Tibial artery (tissue), 4 donors: ENCODE measurements around the gene RGS8.
"Not testable (repeated sequence)": the region's sequence is repeated elsewhere in the genome, so short reads cannot be mapped to it uniquely, and the experiment has no call there.

ENCODE experiments used
- DNase-seq, 2 donors: peaks; one replicate each; pipeline ENCODE4 v3.0.0-alpha.2; 2019
- H3K27ac ChIP-seq, 2 donors: fragments of 200-600 bp; sonication (generic) in 1 of 2; 1 replicate in 1 of 2; 2 replicates in 1 of 2; pipeline ENCODE4 v1.5.1; 2018 to 2019; ENCODE audit warnings: mild to moderate bottlenecking in 1 of 2
- H3K27me3 ChIP-seq, 2 donors: fragments of 200-600 bp; sonication (generic) in 1 of 2; one replicate each; pipeline versions ENCODE4 v1.5.1 to v1.6.0; 2016 to 2019
- H3K36me3 ChIP-seq, 3 donors: fragments of 200-600 bp; sonication (generic) in 2 of 3; one replicate each; pipeline ENCODE4 v1.5.1; 2016 to 2019; ENCODE audit warnings: mild to moderate bottlenecking in 2 of 3
- H3K4me1 ChIP-seq, 4 donors: fragments of 200-600 bp; sonication (generic) in 2 of 4; 1 replicate in 3 of 4; 2 replicates in 1 of 4; pipeline ENCODE4 v1.5.1; 2016 to 2019
- H3K4me3 ChIP-seq, 2 donors: fragments of 200-600 bp; sonication (generic) in 1 of 2; 1 replicate in 1 of 2; 2 replicates in 1 of 2; pipeline ENCODE4 v1.5.1; 2018 to 2019; ENCODE audit warnings: mild to moderate bottlenecking in 2 of 2
- H3K9me3 ChIP-seq, 3 donors: fragments of 200-600 bp; sonication (generic) in 1 of 3; one replicate each; pipeline ENCODE4 v1.5.1; 2016 to 2019
- intact Hi-C: fragments of 100-400 bp; cut with DNase I; formaldehyde crosslinking; loops from one replicate; pipeline ENCODE4 v1.15.0; 2023; ENCODE audit warnings: low total_unique reads
- TF ChIP-seq, protein P1 (sequence below), 2 experiments: fragments of 200-600 bp in 1 of 2; fragments of 450-650 bp in 1 of 2; IDR thresholded peaks; one replicate each; pipeline ENCODE4 v1.5.1; 2017 to 2019; ENCODE audit warnings: antibody characterized with exemption in 2 of 2, mild to moderate bottlenecking in 1 of 2, moderate library complexity in 1 of 2

Gene RGS8

DNA sequence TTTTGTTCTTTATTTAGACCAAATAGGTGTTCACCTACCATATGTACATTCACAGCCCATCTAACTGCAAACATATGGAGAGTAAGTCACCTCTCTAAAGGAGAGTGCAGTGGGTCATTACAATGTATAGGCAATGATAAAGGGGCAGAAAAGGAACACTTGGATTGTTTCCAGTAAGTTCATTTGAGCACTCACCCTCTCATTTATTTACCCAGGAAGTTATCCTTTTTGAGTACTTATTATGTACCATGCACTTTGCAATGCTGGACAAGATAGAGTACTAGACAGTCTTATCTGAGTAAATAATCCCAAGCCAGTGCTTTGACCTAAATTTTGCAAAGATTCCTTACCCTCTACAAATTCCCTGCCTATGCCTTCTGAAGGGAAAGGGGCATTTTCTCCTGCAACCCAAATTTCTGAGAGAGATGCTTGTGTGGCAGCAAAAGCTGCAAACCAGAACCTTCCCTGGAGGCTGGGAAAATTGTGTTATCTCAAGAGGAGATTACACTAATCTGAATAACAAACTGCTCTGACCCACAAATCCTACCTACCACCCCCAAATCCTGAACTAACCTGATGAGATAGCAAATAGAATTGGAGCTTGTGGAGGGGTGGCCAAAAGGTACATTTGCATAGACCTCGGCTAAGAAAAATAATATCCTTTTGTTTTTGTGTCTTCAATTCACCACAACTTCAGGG is 18.6 kb upstream of the RGS8 start:
- TF ChIP-seq, protein P1, sequence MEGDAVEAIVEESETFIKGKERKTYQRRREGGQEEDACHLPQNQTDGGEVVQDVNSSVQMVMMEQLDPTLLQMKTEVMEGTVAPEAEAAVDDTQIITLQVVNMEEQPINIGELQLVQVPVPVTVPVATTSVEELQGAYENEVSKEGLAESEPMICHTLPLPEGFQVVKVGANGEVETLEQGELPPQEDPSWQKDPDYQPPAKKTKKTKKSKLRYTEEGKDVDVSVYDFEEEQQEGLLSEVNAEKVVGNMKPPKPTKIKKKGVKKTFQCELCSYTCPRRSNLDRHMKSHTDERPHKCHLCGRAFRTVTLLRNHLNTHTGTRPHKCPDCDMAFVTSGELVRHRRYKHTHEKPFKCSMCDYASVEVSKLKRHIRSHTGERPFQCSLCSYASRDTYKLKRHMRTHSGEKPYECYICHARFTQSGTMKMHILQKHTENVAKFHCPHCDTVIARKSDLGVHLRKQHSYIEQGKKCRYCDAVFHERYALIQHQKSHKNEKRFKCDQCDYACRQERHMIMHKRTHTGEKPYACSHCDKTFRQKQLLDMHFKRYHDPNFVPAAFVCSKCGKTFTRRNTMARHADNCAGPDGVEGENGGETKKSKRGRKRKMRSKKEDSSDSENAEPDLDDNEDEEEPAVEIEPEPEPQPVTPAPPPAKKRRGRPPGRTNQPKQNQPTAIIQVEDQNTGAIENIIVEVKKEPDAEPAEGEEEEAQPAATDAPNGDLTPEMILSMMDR (IDR thresholded peaks at IDR 0.05), result no peak
- Histone ChIP-seq H3K27me3 (no peaks in the 10 kb centered on the region), H3K4me3 (no peak overlapping the region), H3K36me3 (no peaks in the 10 kb centered on the region), H3K4me1 (peaks cover 0 to 33% (median 30%) of the 10 kb centered on the region in 4 donors), H3K9me3 (no peaks in the 10 kb centered on the region), H3K27ac (no peak overlapping the region)
- DNase-seq, result no peak
- intact Hi-C loops, result no loop called here

DNA sequence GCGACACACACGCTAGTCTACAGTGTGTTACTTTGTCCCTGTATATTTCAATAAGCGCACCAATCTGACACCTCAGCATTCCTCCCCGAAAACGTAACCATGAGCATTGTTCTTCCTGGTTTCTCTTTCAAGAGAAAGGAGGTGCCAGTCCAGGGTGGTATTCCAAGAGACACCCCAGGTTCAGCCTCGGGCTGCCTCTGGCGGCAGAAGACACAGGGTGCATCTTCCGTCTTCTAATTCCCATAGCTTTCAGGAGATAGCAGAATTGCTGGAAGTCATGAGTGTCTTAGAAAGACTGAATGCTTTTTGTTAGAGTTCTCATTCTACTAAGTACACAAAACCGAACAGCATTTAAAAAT is 15.9 kb upstream of the RGS8 start:
- Histone ChIP-seq H3K4me3 (no peak overlapping the region), H3K4me1 (peaks cover 0 to 31% (median 25%) of the 10 kb centered on the region in 4 donors), H3K9me3 (no peaks in the 10 kb centered on the region), H3K27me3 (no peaks in the 10 kb centered on the region), H3K27ac (no peak overlapping the region), H3K36me3 (no peaks in the 10 kb centered on the region)
- no peak for DNase-seq
- TF ChIP-seq, protein P1 (IDR thresholded peaks at IDR 0.05), result no peak
- intact Hi-C loops, result no loop called here

DNA sequence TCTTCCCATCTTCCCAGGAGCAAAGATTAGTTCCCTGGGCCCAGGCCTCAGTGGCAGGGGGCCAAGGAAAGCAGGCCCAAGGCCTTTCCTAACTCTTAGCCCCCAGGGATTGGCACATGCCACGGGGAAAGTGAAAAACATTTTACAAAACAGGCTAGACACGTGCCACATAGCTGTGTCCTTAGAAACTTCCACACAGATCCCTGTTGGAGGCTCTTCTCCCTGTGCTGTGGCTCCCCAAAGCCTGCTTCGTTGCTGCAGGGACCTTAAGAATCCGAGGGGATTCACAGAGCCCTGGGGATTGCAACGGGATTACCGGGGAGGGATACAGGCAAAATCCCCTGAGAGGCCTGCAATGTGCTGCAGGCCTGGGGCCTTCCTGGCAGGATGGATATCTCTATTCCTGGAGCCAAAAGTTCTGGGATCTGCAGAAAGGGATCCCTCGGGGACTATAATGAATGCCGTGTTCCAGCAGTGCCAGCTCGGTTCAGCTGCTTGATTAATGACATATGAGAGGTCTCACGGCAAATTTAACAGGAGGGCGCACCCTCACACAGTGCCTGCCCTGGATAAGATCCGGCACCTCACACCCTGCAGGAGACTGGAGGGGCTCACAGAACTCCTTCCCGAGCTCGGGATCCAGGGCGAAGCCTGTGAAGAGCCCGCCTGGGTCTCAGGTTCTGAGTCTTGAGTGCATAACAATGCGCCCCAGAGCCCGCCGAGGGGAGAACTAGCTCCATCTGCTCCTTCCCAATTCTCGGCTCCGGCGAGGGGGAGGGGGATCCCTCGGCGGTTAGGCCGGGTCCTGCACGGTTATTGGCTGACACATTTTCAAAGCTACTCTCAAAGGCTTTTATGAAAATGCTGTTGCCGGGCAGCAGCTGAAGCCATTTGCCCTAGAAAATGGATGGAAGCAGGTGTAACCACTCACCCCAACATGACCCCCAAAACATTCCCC is 15.3 kb upstream of the RGS8 start:
- Histone ChIP-seq H3K27me3 (no peaks in the 10 kb centered on the region), H3K4me3 (peak overlapping the region; percentile 3 to 12), H3K9me3 (no peaks in the 10 kb centered on the region), H3K36me3 (no peaks in the 10 kb centered on the region), H3K4me1 (peaks cover 0 to 38% (median 25%) of the 10 kb centered on the region in 4 donors), H3K27ac (peak overlapping the region; percentile 38 to 41)
- intact Hi-C loops, result no loop called here
- TF ChIP-seq, protein P1 (IDR thresholded peaks at IDR 0.05), result no peak
- DNase-seq, result peak; percentile 77 to 92

DNA sequence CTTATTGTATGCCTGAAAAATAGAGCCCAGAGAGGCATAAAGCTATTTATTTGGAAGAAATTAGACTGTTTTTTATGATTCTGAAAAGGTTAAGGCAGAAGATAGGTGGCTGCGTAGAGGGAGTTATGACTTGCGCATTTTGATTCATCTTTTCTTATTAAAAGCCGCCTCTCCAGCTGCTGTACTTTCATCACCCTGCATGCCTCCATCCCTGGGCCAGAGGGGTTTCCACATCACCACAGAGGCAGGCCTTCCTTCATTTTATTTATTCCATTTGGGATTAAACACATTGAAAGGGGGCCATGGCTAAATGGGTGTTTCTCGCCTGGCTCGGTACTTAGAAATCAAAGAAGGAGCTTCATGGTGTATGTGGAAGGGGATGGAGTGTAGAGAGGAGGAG is 14.6 kb upstream of the RGS8 start:
- intact Hi-C loops, result no loop called here
- H3K27ac ChIP-seq, result peak overlapping the region; percentile 38 to 41

DNA sequence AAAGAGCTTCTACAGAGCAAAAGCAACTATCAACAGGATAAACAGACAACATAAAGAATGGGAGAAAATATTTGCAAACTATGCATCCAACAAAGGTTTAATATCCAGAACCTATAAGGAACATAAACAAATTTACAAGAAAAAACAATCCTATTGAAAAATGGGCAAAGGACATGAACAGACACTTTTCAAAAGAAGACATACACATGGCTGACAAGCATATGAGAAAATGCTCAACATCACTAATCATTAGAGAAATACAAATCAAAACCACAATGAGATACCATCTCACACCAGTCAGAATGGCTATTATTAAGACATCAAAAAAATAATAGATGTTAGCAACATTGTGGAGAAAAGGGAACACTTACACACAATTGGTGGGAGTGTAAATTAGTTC is 8.8 kb upstream of the RGS8 start:
- H3K27ac ChIP-seq, H3K36me3 ChIP-seq, intact Hi-C loops, DNase-seq, H3K27me3 ChIP-seq, H3K9me3 ChIP-seq, H3K4me3 ChIP-seq: not testable (repeated sequence)
- peaks cover 0 to 18% (median 5%) of the 10 kb centered on the region in 4 donors for H3K4me1 ChIP-seq

More for the DNA sequence above, 14.6 kb upstream of the RGS8 start:
- TF ChIP-seq, protein P1 (IDR thresholded peaks at IDR 0.05), result no peak
- Histone ChIP-seq H3K4me1 (peaks cover 0 to 41% (median 25%) of the 10 kb centered on the region in 4 donors), H3K9me3 (no peaks in the 10 kb centered on the region), H3K4me3 (no peak overlapping the region), H3K36me3 (no peaks in the 10 kb centered on the region), H3K27me3 (no peaks in the 10 kb centered on the region)
- no peak for DNase-seq
